GM12878 (cell line): Measurements from ENCODE around the gene MYL12A. TPM values are rescaled to one million over a fixed set of nuclear protein-coding genes. Genes with fewer than 3 reads are reported as not detected.
A peak's percentile ranks its signal among the peaks of the same experiment; 100 is the strongest.

Source experiments
- ATAC-seq: fragments of 200-7000 bp; cut with Tn5 transposase; 3 replicates; pipeline ENCODE4 v1.9.1; 2020; ENCODE audit warnings: mild to moderate bottlenecking, moderate library complexity
- BruUV-seq: library from RNA; stranded (reverse); fragments of 400-500 nt; replicated peaks from 2 replicates; lab custom pipeline; 2021; lab: Mats Ljungman, UMichigan
- CTCF ChIA-PET: fragments of 300-600 bp; sonication (Branson Sonifier 250); formaldehyde crosslinking; extraction: SDS; loops from one replicate; lab custom pipeline; 2021; ENCODE audit warnings: inconsistent platforms; lab: Yijun Ruan, JAX
- POLR2A ChIA-PET: fragments of 350-600 bp; formaldehyde crosslinking; extraction: SDS; loops from one replicate; lab custom pipeline; 2021; ENCODE audit warnings: inconsistent platforms; lab: Charles Lee
- RAD21 ChIA-PET: fragments of 300-600 bp; sonication (Branson Sonifier 250); formaldehyde crosslinking; loops from one replicate; lab custom pipeline; 2023; ENCODE audit warnings: antibody characterized with exemption; ENCODE audit not compliant: unreplicated experiment; lab: Charles Lee
- SMC1A ChIA-PET: fragments of 300-600 bp; sonication (Branson Sonifier 250); formaldehyde crosslinking; loops from one replicate; lab custom pipeline; 2023; ENCODE audit not compliant: unreplicated experiment, uncharacterized antibody; lab: Charles Lee
- DNase-seq: peaks from one replicate; pipeline ENCODE4 v3.0.0-alpha.2; 2011; ENCODE audit warnings: low read depth, low spot score
- FAIRE-seq: peaks from 3 replicates; lab custom pipeline; 2011; peaks lifted over from hg19 to GRCh38; lab: Jason Lieb, UNC
- H2AFZ ChIP-seq: 2 replicates; pipeline ENCODE4 v1.6.0; 2011; ENCODE audit warnings: low read depth, low read length, control low read depth; ENCODE audit not compliant: control insufficient read depth
- H3K27ac ChIP-seq: 2 replicates; pipeline ENCODE4 v1.5.1; 2011; ENCODE audit warnings: control low read depth; ENCODE audit not compliant: control insufficient read depth, insufficient read depth
- H3K27me3 ChIP-seq, 2 experiments: replicated peaks in 1 of 2; 2 replicates each; pipeline versions ENCODE4 v1.6.0 to v1.6.1; 2011; ENCODE audit warnings: low read length in 1 of 2; ENCODE audit not compliant: control insufficient read depth in 2 of 2, insufficient read depth in 2 of 2
- H3K36me3 ChIP-seq, 2 experiments: 2 replicates each; pipeline ENCODE4 v1.5.1; 2011; ENCODE audit warnings: low read length in 1 of 2; ENCODE audit not compliant: control insufficient read depth in 2 of 2, insufficient read depth in 2 of 2
- H3K4me1 ChIP-seq: 2 replicates; pipeline ENCODE4 v1.6.1; 2011; ENCODE audit warnings: mild to moderate bottlenecking, low read length, moderate library complexity, mixed read lengths; ENCODE audit not compliant: control insufficient read depth, insufficient read depth
- H3K4me2 ChIP-seq: 2 replicates; pipeline ENCODE4 v1.6.0; 2011; ENCODE audit warnings: control low read depth; ENCODE audit not compliant: control insufficient read depth, insufficient read depth
- H3K4me3 ChIP-seq: fragments of 200-600 bp; sonication (generic); 2 replicates; pipeline ENCODE4 v1.5.1; 2016
- H3K79me2 ChIP-seq: 2 replicates; pipeline ENCODE4 v1.6.0; 2011; ENCODE audit warnings: low read length; ENCODE audit not compliant: control insufficient read depth, insufficient read depth
- H3K9ac ChIP-seq: 2 replicates; pipeline ENCODE4 v1.8.0; 2011; ENCODE audit warnings: low read length, control low read depth, mixed read lengths; ENCODE audit not compliant: control insufficient read depth, insufficient read depth
- H3K9me3 ChIP-seq: replicated peaks from 3 replicates; pipeline ENCODE4 v1.5.1; 2011; ENCODE audit warnings: mild to moderate bottlenecking, low read length; ENCODE audit not compliant: control insufficient read depth, insufficient read depth
- H4K20me1 ChIP-seq: 2 replicates; pipeline ENCODE4 v1.6.0; 2011; ENCODE audit not compliant: control insufficient read depth, insufficient read depth
- CBX5 ChIP-seq: sonication (generic); IDR thresholded peaks from 2 replicates; pipeline ENCODE4 v1.6.1; 2016; ENCODE audit warnings: low read depth, moderate library complexity, mild to moderate bottlenecking, inconsistent platforms
- CREM ChIP-seq: IDR thresholded peaks from 2 replicates; pipeline ENCODE4 v1.6.1; 2014; ENCODE audit warnings: antibody characterized with exemption, low read depth
- GATAD2B ChIP-seq: fragments of 450-650 bp; conservative IDR thresholded peaks from 2 replicates; pipeline ENCODE4 v1.6.1; 2017; ENCODE audit warnings: low read depth, mild to moderate bottlenecking, moderate library complexity
- HDGF ChIP-seq: fragments of 450-650 bp; IDR thresholded peaks from 2 replicates; pipeline ENCODE4 v1.6.1; 2016; ENCODE audit warnings: antibody characterized with exemption
- KAT2A ChIP-seq: conservative IDR thresholded peaks from 2 replicates; pipeline ENCODE4 v1.6.1; 2011; ENCODE audit warnings: low read depth, low read length; ENCODE audit not compliant: control insufficient read depth
- MXI1 ChIP-seq: fragments of 150-350 bp; IDR thresholded peaks from 2 replicates; pipeline ENCODE4 v1.6.1; 2011; ENCODE audit warnings: low read depth, mild to moderate bottlenecking, inconsistent platforms, low read length, improper control_type of control experiment
- NFYA ChIP-seq: IDR thresholded peaks from 2 replicates; pipeline ENCODE4 v1.6.1; 2011; ENCODE audit warnings: low read depth, mild to moderate bottlenecking, low read length, improper control_type of control experiment, borderline replicate concordance
- NFYB ChIP-seq: IDR thresholded peaks from 2 replicates; pipeline ENCODE4 v1.6.1; 2011; ENCODE audit warnings: low read depth, mild to moderate bottlenecking, low read length, improper control_type of control experiment, moderate library complexity; ENCODE audit not compliant: insufficient read depth
- NR2C1 ChIP-seq: fragments of 450-650 bp; IDR thresholded peaks from 2 replicates; pipeline ENCODE4 v1.6.1; 2017; ENCODE audit warnings: antibody characterized with exemption, mild to moderate bottlenecking, moderate library complexity
- PKNOX1 ChIP-seq: fragments of 450-650 bp; IDR thresholded peaks from 2 replicates; pipeline ENCODE4 v1.6.1; 2016; ENCODE audit warnings: mild to moderate bottlenecking
- PML ChIP-seq: IDR thresholded peaks from 2 replicates; pipeline ENCODE4 v1.6.1; 2012; ENCODE audit warnings: low read length, inconsistent platforms
- POLR2A ChIP-seq: IDR thresholded peaks from 2 replicates; pipeline ENCODE4 v1.6.1; 2011; ENCODE audit warnings: low read depth, mild to moderate bottlenecking, low read length
- RCOR1 ChIP-seq: conservative IDR thresholded peaks from 2 replicates; pipeline ENCODE4 v1.6.1; 2012; ENCODE audit warnings: low read depth, low read length, improper control_type of control experiment
- RELB ChIP-seq: fragments of 450-650 bp; IDR thresholded peaks from 2 replicates; pipeline ENCODE4 v1.6.1; 2017; ENCODE audit warnings: low read depth, mild to moderate bottlenecking, moderate library complexity
- SMAD5 ChIP-seq: IDR thresholded peaks from 2 replicates; pipeline ENCODE4 v1.6.1; 2016; ENCODE audit warnings: antibody characterized with exemption, low read depth
- SPI1 ChIP-seq: IDR thresholded peaks from 2 replicates; pipeline ENCODE4 v1.6.1; 2011; ENCODE audit warnings: low read depth, mild to moderate bottlenecking, low read length, moderate library complexity, borderline replicate concordance; ENCODE audit not compliant: insufficient read depth
- SUPT20H ChIP-seq: IDR thresholded peaks from 2 replicates; pipeline ENCODE4 v1.6.1; 2011; ENCODE audit warnings: low read depth, mild to moderate bottlenecking, low read length, moderate library complexity, borderline replicate concordance; ENCODE audit not compliant: control insufficient read depth
- TCF3 ChIP-seq: IDR thresholded peaks from 2 replicates; pipeline ENCODE4 v1.6.1; 2012; ENCODE audit warnings: low read depth, mild to moderate bottlenecking, low read length, borderline replicate concordance; ENCODE audit not compliant: insufficient read depth
- WGBS: methylation state at CpG from one replicate; pipeline ENCODE4 v1.1.6; 2016; ENCODE audit warnings: low lambda C conversion rate; ENCODE audit not compliant: insufficient replicate concordance, insufficient coverage; ENCODE audit errors: missing lambda C conversion rate; 5-methylcytosine and 5-hydroxymethylcytosine counted together
- in situ Hi-C: fragments of 300-500 bp; cut with MboI; formaldehyde crosslinking; loops from 9 replicates; pipeline ENCODE4 v1.14.3; 2018; ENCODE audit warnings: mixed read lengths
- intact Hi-C: fragments of 100-400 bp; cut with micrococcal nuclease; formaldehyde crosslinking; loops from one replicate; pipeline ENCODE4 v1.14.2; 2022; ENCODE audit not compliant: unreplicated experiment
- polyA plus RNA-seq, 11 experiments: library from polyadenylated mRNA; depleted of rRNA in 4 of 11; unstranded in 6 of 11; stranded (reverse) in 5 of 11; fragments of >200 nt; fragmentation: Nextera tagmentation in 4 of 11; fragmentation: Illumina TruSeq in 1 of 11; extraction: Ambion mirVana in 4 of 11; extraction: Trizol in 1 of 11; gene quantifications; 1 replicate in 1 of 11; 2 replicates in 10 of 11; pipeline versions ENCODE4 v1.2.1 to v1.2.3, GENCODE V29; 2011 to 2016; ENCODE audit warnings: inconsistent platforms in 2 of 11, missing spikeins in 2 of 11, low read depth in 1 of 11
- total RNA-seq, 4 experiments: library from RNA; depleted of rRNA in 3 of 4; stranded (reverse); fragments of >200 nt in 3 of 4; fragmentation: Illumina TruSeq in 1 of 4; extraction: Trizol in 1 of 4; gene quantifications; 2 replicates each; pipeline versions ENCODE4 v1.2.1 to v1.2.3, GENCODE V29; 2013 to 2021

Gene MYL12A
- total and polyA plus RNA-seq, 10 of the 15 experiments (the other 5 are each of a cell fraction or from before 2014, with no cell fraction given) = 488 to 1,663 (median 924) TPM

GRCh38 chr18:3294435-3295080 is 47.0 kb downstream of the MYL12A start (continued):
- TF ChIP-seq NFYA = no peak
- TF ChIP-seq TCF3 = no peak

GRCh38 chr18:3297025-3297984 is 49.7 kb downstream of the MYL12A start:
- CTCF ChIA-PET = interaction anchor here (0.7 to 6.8 kb wide), 33 partner anchors 8 to 1756 kb away, joined by 3 to 42 read pairs (median 4); no protein-coding TSS in a partner anchor
- no peaks in the 10 kb centered on the region; a peak in 1 of 4 replicates for H3K27me3 ChIP-seq
- ATAC-seq = peak; percentile 99
- POLR2A ChIA-PET = interaction anchor here (0.9 to 1.3 kb wide), 3 partner anchors 18 to 105 kb away, joined by 3 read pairs; no protein-coding TSS in a partner anchor
- H2AFZ ChIP-seq = peak overlapping the region; percentile 93
- no peaks in the 10 kb centered on the region for H3K79me2 ChIP-seq
- H3K27ac ChIP-seq = peak overlapping the region; percentile 33
- H3K4me1 ChIP-seq = peaks cover 5% of the 10 kb centered on the region; the same call in 1 of the 2 replicates
- FAIRE-seq = peak; percentile 99
- H3K36me3 ChIP-seq = no peaks in the 10 kb centered on the region
- RAD21 ChIA-PET = interaction anchor here (0.6 to 2.5 kb wide), 9 partner anchors 52 to 369 kb away, joined by 3 to 11 read pairs (median 3); no protein-coding TSS in a partner anchor
- BruUV-seq = TSS peak; percentile 71
- SMC1A ChIA-PET = interaction anchor here (0.7 to 7.2 kb wide), 14 partner anchors 8 to 369 kb away, joined by 3 to 31 read pairs (median 4); no protein-coding TSS in a partner anchor
- DNase-seq = peak; percentile 69
- peak overlapping the region; percentile 51 for H3K9ac ChIP-seq
- H3K9me3 ChIP-seq = no peaks in the 10 kb centered on the region
- H3K4me3 ChIP-seq = peak overlapping the region; percentile 71
- intact Hi-C loops (no loop called here), in situ Hi-C loops (no loop called here)
- no peaks in the 10 kb centered on the region for H4K20me1 ChIP-seq
- 1% methylated on average over 17 of the region's 18 CpGs for WGBS
- peak overlapping the region; percentile 93 for H3K4me2 ChIP-seq
- TF ChIP-seq NR2C1 (no peak), NFYB (no peak), GATAD2B (no peak), SPI1 (no peak), SMAD5 (peak; percentile 66), KAT2A (no peak), POLR2A (peak; percentile 90), RCOR1 (no peak), PKNOX1 (peak; percentile 39; the same call in 1 of the 2 replicates), PML (peak; percentile 87; the same call in 1 of the 2 replicates), MXI1 (peak; percentile 68; the same call in 1 of the 2 replicates), CREM (peak; percentile 64; the same call in 1 of the 2 replicates), SUPT20H (no peak), HDGF (no peak), CBX5 (0 out of 2 replicates have a peak, but pooled peaks have one; percentile 66), RELB (no peak)
